ENCODE results near the gene CCM2L. TPM values are rescaled to one million over a fixed set of nuclear protein-coding genes. Genes with fewer than 3 reads are reported as not detected.

Gene CCM2L
- total and polyA plus RNA-seq, 2 of the 8 experiments (the other 6 are each of a cell fraction or from before 2014, with no cell fraction given), result 5.5 to 15.8 TPM

GRCh38 chr20:31998246-31998645, 12.0 kb upstream of the CCM2L start (continued):
- no peak for TF ChIP-seq KDM5A (IDR thresholded peaks at IDR 0.05; ENCODE audit: low read length)
- no peak for TF ChIP-seq HDAC6 (IDR thresholded peaks at IDR 0.05; ENCODE audit: low read depth, low read length)
- no peak for TF ChIP-seq RNF2 (IDR thresholded peaks at IDR 0.05; ENCODE audit: borderline replicate concordance, low read depth, low read length, missing control alignments, poor library complexity, severe bottlenecking)
- no peak for TF ChIP-seq CHD1 (IDR thresholded peaks at IDR 0.05; ENCODE audit: low read depth, low read length)
- TF ChIP-seq TCF12 (IDR thresholded peaks at IDR 0.05; ENCODE audit: low read depth, low read length), result no peak
- no peak for TF ChIP-seq RFX5 (IDR thresholded peaks at IDR 0.05; ENCODE audit: borderline replicate concordance, low read depth, low read length)
